Upper lobe of left lung (tissue), 4 donors: ENCODE data around the gene MSH6.

Experiments
- CTCF ChIP-seq, 6 experiments: fragments of 450-650 bp in 4 of 6; fragments of 200-600 bp in 2 of 6; sonication (generic) in 2 of 6; IDR thresholded peaks; one replicate each; pipeline ENCODE4 v1.5.1; 2016 to 2019; ENCODE audit warnings: antibody characterized with exemption in 6 of 6
- EP300 ChIP-seq, 4 donors: sonication (generic); formaldehyde crosslinking; IDR thresholded peaks; one replicate each; pipeline ENCODE4 v1.5.1; 2017; ENCODE audit warnings: antibody characterized with exemption in 4 of 4, control low read depth in 2 of 4
- POLR2A ChIP-seq, 4 donors: fragments of 450-650 bp; IDR thresholded peaks; one replicate each; pipeline ENCODE4 v1.5.1; 2016 to 2017; ENCODE audit warnings: antibody characterized with exemption in 4 of 4, mild to moderate bottlenecking in 2 of 4
- POLR2AphosphoS5 ChIP-seq, 2 donors: sonication (generic); formaldehyde crosslinking; IDR thresholded peaks; one replicate each; pipeline ENCODE4 v1.5.1; 2017; ENCODE audit warnings: antibody characterized with exemption in 2 of 2

DNA sequence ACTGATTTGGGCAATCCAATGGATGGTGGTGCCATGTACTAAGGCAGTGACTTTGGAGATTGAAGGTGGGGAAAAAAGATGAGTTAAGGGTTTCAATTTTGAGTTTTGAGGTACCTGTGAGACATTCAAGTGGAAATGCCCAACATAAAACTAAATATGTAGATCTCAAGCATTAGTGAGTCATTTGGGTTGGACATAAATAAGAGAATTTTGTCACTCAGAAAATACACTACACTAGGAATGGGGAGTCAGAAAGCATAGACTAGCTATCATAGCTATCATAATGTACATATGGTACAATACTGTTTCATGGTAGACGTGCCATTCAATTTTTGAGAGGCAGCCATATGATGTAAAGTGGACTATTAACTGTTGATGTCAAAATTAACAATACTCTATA, 67.3 kb downstream of the MSH6 start:
- no peak for TF ChIP-seq POLR2A (IDR thresholded peaks at IDR 0.05)
- no peak for TF ChIP-seq CTCF (IDR thresholded peaks at IDR 0.05)
- no peak for TF ChIP-seq POLR2AphosphoS5 (IDR thresholded peaks at IDR 0.05)
- TF ChIP-seq EP300 (IDR thresholded peaks at IDR 0.05): no peak
